NCI-H82 treated with DMSO at 0.1 percent for 48 hours (cell line): ENCODE measurements around the gene LRRC4B.
"Not testable (repeated sequence)": the region's sequence is repeated elsewhere in the genome, so short reads cannot be mapped to it uniquely, and the experiment has no call there.

Experiments
- DNase-seq: peaks from one replicate; lab custom pipeline; 2025; ENCODE audit not compliant: unreplicated experiment; lab: John Stamatoyannopoulos, UW

The LRRC4B gene

DNA sequence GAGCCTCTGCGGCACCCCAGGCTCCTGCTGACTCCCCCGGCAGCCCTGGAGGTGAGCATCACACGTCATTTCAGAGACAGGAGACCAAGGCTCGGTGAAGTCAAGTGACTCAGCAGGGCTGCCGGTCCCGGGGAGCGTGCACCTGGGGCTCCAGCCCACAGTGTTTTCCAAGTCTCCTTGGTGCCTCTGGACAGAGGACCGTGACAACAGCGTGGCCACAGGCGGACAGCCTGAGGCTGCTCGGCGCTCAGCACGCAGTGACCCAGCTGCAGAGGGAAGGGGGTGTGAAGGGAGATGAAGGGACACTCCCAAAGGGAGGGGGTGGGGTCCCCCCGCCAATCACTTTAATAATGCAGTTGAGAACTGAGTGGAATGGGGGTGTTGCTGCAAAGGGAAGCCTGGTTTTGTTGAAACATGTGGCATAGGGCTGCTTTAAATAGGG, 37.0 kb downstream of the LRRC4B start:
- DNase-seq, result no peak

DNA sequence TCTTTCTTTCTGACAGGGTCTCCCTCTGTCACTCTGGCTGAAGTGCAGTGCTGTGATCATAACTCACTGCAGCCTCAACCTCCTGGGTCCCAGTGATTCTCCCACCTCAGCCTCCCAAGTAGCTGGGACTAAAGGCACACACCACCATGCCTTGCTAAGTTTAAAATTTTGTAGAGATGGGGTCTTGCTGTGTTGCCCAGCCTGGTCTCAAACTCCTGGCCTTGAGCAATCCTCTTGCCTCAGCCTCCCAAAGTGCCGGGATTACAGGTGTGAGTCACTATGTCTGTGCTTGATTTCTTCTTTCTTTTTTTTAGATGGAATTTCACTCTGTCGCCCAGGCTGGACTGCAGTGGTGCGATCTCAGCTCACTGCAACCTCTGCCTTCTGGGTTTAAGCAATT, 40.2 kb downstream of the LRRC4B start:
- not testable (repeated sequence) for DNase-seq

DNA sequence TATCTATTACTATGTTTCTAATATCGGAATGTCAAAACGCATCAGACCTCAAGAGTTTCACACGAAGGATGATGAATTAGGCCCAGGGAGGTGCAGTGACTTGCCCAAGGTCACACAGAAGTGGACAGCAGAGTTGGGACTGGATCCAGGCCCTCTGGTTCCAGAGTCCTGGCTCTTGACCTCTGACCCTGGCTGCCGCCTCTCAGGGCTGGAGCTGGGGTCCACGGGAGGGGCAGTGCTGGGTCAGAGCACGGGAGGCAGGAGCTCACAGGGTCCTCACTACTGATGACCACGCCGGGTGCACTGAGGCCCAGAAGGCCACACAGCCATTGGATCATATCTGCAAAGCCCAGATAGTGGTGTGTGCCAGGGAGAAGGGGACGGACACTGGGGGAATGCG, 45.4 kb downstream of the LRRC4B start:
- DNase-seq, result no peak

DNA sequence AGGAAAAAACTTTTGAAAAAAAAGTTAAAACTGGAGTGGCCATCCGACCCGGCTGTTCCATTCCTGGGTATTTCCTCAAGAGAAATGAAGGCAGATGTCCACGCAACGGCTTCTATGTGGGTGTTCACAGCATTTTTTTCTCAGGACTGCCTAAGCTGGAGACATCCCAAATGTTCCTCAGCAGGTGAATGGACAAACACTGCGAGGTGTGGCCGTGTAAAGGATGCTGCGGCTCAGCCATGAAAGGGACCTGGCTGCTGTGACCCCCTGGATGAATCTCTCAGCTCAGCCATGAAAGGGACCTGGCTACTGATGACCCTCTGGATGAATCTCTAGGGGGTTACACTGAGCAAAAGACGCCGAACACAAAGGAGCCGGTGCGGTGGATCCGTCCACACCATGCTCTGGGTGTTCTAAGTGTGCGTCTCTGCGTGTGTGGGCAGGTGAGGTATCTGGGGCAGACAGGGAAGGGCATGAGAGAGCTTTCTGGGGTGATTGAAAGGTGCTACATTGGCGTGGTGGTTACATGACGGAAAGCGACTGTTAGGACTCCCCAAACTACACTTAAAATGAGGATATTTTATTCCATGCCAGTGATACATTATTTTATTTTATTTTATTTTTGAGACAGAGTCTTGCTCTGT, 47.3 kb downstream of the LRRC4B start:
- no peak for DNase-seq

DNA sequence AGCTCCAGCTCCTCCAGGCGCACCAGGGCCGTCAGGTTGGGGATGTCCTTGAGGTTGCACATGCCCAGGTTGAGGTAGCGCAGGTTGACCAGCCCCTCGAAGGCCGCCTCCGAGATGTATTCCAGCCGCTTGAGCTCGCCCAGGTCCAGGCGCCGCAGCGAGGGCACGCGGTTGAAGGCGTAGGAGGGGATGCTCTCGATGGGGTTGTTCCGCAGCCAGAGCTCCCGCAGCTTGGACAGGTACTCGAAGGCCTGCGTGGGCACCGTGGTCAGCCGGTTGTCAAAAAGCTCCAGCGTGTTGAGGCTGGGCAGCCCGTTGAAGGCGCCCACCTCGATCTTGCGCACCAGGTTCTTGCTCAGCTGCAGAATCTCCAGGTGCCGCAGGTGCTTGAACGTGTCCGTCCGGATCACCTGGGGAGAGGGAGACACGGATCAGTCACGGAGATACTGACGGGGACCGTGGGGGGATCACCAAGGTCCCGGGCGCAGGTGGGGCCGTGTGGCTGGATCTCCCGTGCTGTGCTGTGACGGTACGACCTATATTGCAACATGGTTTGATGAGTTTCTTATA, 49.1 kb downstream of the LRRC4B start:
- DNase-seq, result no peak

DNA sequence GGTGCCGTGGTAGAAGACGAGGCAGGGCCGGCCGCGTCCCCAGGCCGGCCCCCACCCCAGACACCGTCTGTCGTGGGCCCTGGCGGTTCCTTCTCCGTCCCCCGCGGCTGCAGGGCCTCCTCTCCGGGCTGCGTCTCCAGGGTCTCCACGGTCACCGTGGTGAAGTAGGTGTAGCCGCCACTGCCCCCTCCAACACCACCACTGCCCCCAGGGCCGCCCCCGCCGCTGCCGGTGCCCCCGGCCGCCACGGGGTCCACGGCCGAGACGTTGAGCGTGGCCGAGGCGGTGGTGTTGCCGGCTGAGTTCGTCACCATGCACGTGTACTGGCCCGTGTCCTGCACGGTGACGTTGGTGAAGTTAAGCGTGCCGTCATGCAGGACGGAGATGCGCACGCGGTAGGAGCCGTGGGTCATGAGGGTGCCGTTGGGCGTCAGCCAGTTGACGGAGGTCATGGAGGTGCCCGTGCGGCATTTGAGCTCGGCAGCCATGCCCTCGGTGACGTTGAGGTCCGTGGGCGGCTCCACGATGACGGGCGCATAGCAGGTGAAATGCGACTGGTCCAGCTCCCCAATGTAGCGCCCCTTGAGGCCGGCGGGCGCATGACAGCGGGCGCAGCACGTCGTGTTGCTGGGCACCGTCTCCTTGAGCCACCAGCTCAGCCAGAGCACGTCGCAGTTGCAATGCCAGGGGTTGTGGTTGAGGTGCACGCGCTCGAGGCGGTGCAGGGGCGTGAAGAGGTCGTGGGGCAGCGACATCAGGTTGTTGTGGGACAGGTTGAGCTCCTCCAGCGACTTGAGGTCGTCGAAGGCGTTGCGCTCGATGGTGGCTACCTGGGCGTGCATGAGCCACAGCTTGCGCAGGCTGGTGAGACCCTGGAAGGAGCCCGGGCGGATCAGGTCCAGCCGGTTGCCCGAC, 49.9 kb downstream of the LRRC4B start:
- no peak for DNase-seq

DNA sequence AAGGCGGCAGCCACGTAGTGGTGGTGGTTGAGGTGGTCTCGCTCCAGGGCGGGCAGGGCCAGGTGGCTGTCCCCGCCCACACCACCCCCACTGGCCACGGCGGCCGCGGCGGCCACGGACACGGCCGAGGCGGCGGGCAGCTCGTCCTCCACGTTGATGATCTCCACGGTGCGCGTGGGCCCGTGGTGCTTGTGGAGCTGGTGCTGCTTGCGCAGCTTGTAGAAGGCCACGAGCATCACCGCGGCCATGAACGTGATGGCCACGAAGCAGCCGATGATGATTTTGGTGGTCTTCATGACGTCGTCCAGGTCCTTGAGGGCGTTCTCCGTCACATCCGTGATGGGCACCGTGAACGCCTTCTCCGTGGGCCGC, 50.5 kb downstream of the LRRC4B start:
- no peak for DNase-seq

DNA sequence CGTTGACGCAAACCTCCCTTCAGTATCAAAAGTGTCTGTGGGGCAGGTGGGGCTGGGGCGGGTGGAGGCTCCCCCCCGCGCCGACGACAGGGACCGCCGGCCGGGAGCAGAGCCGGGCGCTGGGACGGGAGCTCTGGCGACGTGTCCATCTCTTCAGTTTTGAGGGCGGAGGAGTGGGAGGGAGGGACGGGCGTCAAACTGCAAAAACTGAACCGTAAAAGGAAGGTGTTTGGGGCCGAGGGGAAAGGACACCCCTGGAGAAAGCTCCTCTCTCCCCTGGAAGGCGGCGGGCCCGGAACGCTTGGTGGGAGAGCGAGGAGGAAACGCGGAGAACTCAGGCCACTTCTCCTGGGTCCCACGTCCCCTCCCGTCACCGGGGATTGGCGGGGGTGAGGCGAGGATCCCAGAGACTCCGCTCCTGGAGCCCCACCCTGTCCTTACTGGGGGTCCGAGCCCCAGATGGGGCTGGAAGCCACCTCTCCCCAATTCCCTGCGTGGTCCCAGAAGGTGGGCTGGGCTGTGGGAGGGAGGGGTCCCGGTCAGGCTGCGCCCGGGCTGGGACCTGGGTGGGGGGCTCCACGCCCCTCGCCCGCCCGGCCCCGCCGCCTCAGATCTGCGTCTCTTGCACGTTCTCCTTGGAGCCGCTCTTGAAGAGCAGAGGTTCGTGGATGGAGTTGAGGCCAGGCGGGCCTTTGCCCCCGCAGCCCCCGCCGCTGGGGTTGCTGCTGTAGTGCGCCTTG, 51.1 kb downstream of the LRRC4B start:
- DNase-seq, result no peak

DNA sequence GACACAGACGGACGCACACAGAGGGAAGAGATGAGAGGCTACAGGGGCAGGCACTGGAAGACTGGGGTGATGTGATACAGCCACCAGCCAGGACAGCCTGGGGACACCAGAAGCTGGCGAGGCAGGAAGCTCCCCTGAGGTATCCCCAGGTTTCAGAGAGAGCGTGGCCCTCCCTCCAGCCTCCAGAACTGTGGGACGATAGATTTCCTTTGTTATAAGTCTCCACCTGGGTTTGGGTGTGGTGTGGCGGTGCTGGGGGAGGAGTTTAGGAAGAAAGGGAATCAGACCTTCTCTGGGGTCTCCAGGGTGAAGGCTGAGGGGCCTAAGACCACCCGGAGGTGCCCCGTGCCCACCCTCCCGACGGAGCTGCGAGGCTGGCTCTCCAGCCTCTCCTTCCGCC, 51.8 kb downstream of the LRRC4B start:
- DNase-seq, result no peak

DNA sequence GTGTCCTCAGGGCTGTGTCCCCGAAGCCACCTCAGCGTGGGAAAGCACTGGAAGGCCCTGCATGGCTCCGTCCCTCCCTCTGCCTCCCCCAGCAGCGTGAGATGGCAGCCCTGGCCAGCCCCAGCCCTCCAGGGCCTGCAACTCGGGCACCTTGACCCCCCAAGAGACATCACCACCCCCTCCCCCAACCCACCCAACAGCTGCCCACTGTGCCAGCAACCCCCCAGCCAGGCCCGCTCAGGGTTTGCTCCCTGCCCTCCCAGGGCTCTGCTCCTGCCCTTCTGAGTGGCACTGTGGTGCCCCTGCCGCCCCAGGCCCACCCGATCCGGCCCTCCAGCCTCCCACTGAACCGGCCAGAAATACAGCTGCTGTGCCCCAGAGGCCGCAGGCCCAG, 53.1 kb downstream of the LRRC4B start:
- DNase-seq, result no peak

DNA sequence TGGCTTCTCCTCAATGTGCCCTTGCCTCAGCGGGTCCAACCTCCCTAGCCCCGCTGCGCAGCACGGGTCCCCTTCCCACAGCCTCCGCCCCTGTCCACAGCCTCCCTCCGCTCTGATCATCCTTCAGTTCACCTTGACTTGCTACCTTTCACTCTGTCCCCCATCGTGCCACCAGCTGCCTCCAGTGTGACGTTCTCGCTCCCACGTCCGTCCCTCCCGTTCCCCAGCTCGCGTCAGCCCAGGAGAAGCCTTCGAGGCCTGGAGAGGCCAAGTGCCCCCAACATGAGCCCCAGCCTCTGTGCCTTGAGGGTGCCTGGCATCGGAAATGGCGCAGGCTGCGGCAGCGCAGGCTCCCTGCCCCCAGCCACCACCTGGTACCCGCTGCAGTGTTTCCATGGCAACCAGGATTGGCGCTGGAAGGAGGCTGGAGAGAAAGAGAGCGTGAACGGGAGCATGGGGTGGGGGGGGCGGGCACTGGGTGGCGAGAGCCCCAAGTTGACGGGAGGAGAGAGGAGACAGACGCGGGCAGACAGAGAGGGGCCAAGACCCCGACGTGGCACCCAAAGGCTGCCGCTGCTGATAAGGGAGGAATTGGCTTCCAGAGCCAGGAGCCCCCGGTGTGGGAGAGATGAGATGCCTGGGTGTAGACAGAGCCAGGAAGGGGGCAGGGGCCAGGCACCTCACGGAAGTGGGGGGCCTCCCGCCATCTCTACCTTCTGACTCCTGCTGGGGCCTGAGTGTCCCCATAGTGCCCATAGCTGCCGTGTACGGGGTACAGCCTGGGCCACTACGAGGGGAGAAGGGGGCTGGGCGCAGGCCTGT, 53.7 kb downstream of the LRRC4B start:
- DNase-seq, result no peak

DNA sequence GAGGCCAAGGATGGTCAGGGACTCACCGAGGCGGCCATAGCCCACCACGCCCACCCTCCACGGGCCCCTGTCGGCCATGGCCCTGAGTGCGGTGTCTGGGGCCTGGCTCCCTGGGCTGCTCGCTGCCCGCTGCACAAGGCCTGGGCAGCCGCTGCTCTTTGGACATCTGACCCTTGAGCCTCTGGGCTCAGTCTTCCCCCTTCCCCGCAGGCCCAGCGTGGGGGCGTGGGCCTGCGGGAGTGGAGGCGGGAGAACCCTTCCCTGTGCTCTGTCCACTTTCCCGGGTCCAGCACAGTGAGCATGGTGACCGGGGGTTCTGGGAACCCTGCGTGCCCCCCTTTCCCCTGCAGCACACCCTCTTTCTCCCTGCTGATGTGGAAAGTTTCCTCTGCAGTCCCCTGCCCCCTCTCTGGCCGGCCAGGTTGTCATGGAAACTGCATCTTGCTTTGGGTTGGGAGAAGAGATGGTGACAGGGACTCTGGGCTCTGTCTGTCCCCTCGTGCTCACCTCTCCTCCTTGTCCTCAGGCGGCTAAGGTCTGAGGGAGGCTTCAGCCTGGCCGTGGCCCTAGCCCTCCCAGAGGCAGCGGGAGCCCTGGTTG, 54.4 kb downstream of the LRRC4B start, which contains the start of gene ASPDH:
ASPDH (minus strand) TSS at position 168 of the 600 bp plus-strand sequence; CDS start at position 78, 90 bp downstream.
- no peak for DNase-seq

DNA sequence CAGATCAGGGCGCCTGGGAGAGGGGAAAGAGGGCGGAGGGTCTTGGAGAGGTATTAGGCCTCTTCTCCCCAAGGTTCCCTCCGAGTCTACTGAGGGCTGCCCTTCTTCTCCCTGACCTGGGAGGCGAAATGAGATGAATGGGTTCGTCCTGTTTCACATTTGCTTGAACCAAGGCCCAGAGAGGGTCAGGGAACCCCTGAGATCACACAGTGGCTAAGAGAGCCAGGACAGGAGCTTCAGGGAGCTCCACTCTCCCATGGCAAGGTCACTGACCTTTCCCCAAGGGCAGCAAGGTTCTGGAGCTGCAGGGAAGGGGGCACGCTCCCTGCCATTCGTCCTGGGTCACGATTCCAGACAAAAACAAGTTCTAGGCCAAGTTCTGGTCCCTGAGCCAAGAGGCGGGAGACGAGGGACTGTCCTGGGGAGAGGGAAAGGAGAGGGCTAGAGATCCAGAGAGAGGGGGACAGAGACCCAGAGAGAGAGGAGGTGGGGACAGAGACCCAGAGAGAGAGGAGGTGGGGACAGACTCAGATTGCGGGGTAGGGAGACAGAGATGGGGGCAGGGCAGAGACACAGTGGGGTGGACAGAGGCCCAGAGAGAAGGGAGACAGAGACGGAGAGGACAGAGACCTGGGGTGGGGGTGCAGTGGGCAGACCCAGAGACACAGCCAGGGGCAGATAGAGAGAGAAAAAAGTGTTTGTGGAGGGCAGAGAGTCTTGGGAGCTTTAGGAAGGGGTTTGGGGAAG, 55.1 kb downstream of the LRRC4B start:
- no peak for DNase-seq

DNA sequence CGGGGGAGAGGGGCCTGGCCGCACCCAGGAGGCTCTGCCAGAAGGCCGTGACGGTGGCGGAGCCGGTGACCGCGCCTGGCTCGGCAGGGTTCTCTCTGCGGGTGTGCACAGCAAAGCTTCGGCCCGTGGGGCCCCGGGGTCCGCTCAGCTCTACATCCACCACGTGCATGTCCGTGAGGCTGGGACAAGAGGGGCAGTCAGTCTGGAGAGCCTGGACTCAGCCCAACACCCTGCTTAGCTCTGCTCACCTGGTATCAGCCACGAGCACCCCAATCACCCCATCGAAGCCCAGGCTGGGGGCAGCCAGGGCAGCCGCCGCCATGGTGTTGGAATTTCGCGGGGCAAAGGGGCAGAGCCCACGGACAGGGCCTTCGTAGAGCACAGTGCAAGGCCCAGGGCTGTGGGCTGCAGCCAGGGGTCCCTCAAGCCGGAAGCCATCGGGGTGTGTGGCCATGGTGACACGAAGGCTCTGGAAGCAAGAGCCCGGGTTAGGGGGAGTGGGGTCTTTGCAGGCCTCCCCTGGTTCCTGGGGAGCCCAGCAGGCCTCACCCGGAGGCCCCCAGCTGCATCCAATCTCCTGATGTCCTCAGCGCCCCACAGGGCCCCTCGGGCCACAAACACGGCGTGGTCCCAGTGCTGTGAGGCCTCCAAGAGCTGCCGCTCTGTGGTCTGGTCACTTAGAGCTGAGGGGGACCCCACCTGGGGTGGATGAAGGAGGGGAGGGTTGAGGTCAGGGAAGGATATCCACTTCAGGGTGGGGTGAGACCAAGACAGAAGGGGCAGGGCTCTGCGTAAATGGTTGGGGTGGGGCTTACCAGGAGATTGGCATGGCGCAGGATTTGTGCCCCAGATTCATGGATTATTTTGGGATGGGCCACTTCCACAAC, 55.9 kb downstream of the LRRC4B start:
- no peak for DNase-seq

DNA sequence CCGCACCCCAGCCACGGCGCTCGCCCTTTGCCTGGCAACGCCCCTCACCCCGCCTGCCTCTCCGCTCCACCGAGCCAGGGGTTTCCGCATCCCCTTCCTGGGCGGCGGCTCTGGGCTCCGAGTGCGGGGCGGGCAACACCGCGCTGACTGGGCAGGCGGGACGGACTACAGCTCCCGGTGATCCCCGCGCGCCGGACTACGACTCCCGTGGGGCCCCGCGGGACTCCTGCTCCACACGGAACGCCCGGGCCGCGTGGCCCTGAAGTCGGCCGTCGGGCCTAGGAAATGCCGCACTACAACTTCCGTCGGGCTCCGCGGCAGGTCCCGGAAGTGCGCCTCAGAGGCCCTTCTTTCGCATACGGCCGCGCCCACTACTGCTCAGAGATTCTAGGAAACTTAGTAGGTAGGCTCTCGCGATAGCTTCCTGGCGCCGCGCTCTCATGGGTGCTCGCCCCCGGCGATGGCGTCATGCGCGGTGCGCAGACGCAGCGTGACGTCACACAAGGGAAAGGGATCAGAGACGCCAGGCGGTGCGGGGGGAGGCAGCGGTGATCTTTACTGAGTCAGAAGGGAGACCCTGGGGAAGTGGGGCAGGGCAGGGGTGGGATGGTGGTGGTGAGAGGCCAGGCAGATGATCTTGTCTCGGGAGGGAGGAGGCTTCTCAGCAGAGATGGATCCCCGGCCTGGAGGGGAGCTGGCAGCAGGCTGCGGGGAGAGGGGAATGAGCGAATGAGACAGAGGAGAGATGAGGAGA, 57.0 kb downstream of the LRRC4B start, which contains the start of gene JOSD2:
JOSD2 (minus strand) TSS at position 123 of the 754 bp plus-strand sequence. CDS start 760 bp downstream, outside the sequence.
- DNase-seq, result peak; percentile 93

DNA sequence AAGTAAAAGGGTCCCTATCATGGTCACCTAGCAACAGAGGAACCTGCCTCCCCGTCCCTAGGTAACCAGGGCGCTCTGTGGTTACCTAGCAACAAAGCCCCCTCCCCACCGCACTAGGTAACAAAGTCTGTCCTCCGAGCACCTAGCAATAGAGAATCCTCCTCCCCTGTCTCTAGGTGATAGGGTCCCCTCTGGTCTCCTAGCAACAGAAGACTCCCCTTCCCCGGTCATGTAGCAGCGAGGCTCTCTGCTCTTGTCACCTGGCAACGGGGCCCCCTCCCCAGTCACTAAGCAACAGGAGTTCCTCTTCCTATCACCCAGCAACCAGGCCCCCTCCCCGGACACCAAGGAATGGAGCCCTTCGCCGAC, 57.6 kb downstream of the LRRC4B start:
- peak; percentile 27 for DNase-seq

DNA sequence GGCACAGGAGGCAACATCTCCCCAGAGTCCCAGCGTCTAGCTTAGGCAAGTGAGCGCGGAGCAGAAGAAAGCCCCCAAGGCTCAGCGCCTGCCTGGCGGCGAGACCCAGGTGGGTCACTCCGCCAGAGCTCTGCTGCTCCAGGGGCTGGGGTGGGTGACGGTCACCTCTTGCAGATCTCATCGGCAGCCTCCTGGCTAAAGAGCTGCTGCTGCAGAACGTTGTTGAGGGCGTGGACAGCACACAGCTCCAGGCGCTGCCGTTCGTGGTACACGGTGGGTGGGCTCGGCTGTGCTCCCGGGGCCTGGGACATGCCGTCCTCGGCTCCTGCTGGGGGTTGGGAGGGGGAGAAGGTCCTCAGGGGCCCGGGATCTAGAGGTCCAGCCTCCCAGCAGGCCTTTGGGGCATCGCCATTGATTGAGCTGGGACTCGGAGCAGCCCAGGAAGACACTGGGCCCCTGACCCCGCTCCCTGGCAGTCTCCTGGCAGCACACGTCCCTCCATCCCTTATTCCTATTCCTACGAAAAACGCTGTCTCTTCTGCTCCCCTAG, 58.0 kb downstream of the LRRC4B start:
- DNase-seq, result no peak
